Sigmoid colon (tissue), 4 donors: ENCODE measurements around the gene SNX24.

Experiments used
- CTCF ChIP-seq, 4 experiments: fragments of 450-650 bp in 3 of 4; fragments of 200-600 bp in 1 of 4; IDR thresholded peaks; one replicate each; pipeline ENCODE4 v1.5.1; 2016 to 2019; ENCODE audit warnings: antibody characterized with exemption in 4 of 4, mild to moderate bottlenecking in 3 of 4, moderate library complexity in 2 of 4
- EP300 ChIP-seq, 4 donors: sonication (generic); formaldehyde crosslinking; IDR thresholded peaks; one replicate each; pipeline ENCODE4 v1.6.1; 2017; ENCODE audit warnings: antibody characterized with exemption in 4 of 4
- POLR2A ChIP-seq, 2 donors: fragments of 450-650 bp; IDR thresholded peaks; one replicate each; pipeline ENCODE4 v1.6.1; 2016; ENCODE audit warnings: antibody characterized with exemption in 2 of 2, mild to moderate bottlenecking in 2 of 2, moderate library complexity in 2 of 2
- POLR2AphosphoS5 ChIP-seq, 4 donors: sonication (generic); formaldehyde crosslinking; IDR thresholded peaks; one replicate each; pipeline ENCODE4 v1.6.1; 2017; ENCODE audit warnings: antibody characterized with exemption in 4 of 4

GRCh38 chr5:122849771-122850170, 4.4 kb downstream of the SNX24 start:
- no peak for TF ChIP-seq CTCF (IDR thresholded peaks at IDR 0.05)
- no peak for TF ChIP-seq POLR2A (IDR thresholded peaks at IDR 0.05)
- no peak for TF ChIP-seq POLR2AphosphoS5 (IDR thresholded peaks at IDR 0.05)
- no peak for TF ChIP-seq EP300 (IDR thresholded peaks at IDR 0.05)
